K562 (cell line): ENCODE results near the gene CPN2. TPM values are rescaled to one million over a fixed set of nuclear protein-coding genes. Genes with fewer than 3 reads are reported as not detected.

Experiments
- CREM ChIP-seq: IDR thresholded peaks from 2 replicates; pipeline ENCODE4 v1.6.1; 2014; ENCODE audit warnings: antibody characterized with exemption, low read depth
- CUX1 ChIP-seq: fragments of 200-800 bp; sonication (Bioruptor generic); IDR thresholded peaks from 2 replicates; pipeline ENCODE4 v1.6.1; 2016; ENCODE audit warnings: missing genetic modification characterization, missing compliant biosample characterization
- ETS2 ChIP-seq: IDR thresholded peaks from 2 replicates; pipeline ENCODE4 v1.6.1; 2016; ENCODE audit warnings: borderline replicate concordance, missing genetic modification characterization, mild to moderate bottlenecking, moderate library complexity, missing compliant biosample characterization; ENCODE audit not compliant: poor library complexity, severe bottlenecking
- GATAD2B ChIP-seq: fragments of 450-650 bp; IDR thresholded peaks from 2 replicates; pipeline ENCODE4 v1.6.1; 2017; ENCODE audit warnings: mild to moderate bottlenecking, borderline replicate concordance
- GMEB1 ChIP-seq: fragments of 250-450 bp; sonication (Bioruptor Pico); IDR thresholded peaks from 2 replicates; pipeline ENCODE4 v1.4.0; 2020; ENCODE audit warnings: mild to moderate bottlenecking
- HCFC1 ChIP-seq: IDR thresholded peaks from 2 replicates; pipeline ENCODE4 v1.6.1; 2012; ENCODE audit warnings: low read depth, low read length, improper control_type of control experiment
- KLF10 ChIP-seq: fragments of 250-450 bp; sonication (Bioruptor Pico); IDR thresholded peaks from 2 replicates; pipeline ENCODE4 v1.6.1; 2021; ENCODE audit warnings: matching md5 sums
- MCM3 ChIP-seq: fragments of 450-650 bp; IDR thresholded peaks from 2 replicates; pipeline ENCODE4 v1.6.1; 2016
- NFATC3 ChIP-seq: fragments of 450-650 bp; IDR thresholded peaks from 2 replicates; pipeline ENCODE4 v1.6.1; 2017; ENCODE audit warnings: mild to moderate bottlenecking
- NR4A1 ChIP-seq, 2 experiments: fragments of 250-450 bp in 1 of 2; fragments of 450-650 bp in 1 of 2; sonication (Bioruptor Pico) in 1 of 2; IDR thresholded peaks; 2 replicates each; pipeline versions ENCODE4 v1.4.0 to v1.6.1; 2016 to 2020; ENCODE audit warnings: mild to moderate bottlenecking in 2 of 2, missing compliant biosample characterization in 1 of 2, missing genetic modification characterization in 1 of 2, moderate library complexity in 1 of 2
- POLR3G ChIP-seq: IDR thresholded peaks from 2 replicates; pipeline ENCODE4 v1.6.1; 2011; ENCODE audit not compliant: insufficient read length, insufficient replicate concordance; ENCODE audit errors: extremely low read depth
- RAD21 ChIP-seq, 2 experiments: fragments of 250-450 bp in 1 of 2; fragments of 450-650 bp in 1 of 2; sonication (Bioruptor Pico) in 1 of 2; formaldehyde crosslinking in 1 of 2; IDR thresholded peaks in 1 of 2; conservative IDR thresholded peaks in 1 of 2; 2 replicates each; pipeline versions ENCODE4 v1.4.0 to v1.8.0; 2020 to 2022; ENCODE audit warnings: mild to moderate bottlenecking in 2 of 2, moderate library complexity in 1 of 2
- RCOR1 ChIP-seq, 2 experiments: IDR thresholded peaks; 2 replicates each; pipeline ENCODE4 v1.6.1; 2012; ENCODE audit warnings: low read depth in 2 of 2, low read length in 2 of 2, borderline replicate concordance in 1 of 2, improper control_type of control experiment in 1 of 2
- SMAD3 ChIP-seq: fragments of 450-650 bp; formaldehyde crosslinking; conservative IDR thresholded peaks from 2 replicates; pipeline ENCODE4 v1.4.0; 2020; ENCODE audit warnings: mild to moderate bottlenecking
- SUPT5H ChIP-seq: fragments of 450-650 bp; IDR thresholded peaks from 2 replicates; pipeline ENCODE4 v1.6.1; 2016
- TARDBP ChIP-seq: fragments of 450-650 bp; IDR thresholded peaks from 2 replicates; pipeline ENCODE4 v1.6.1; 2016
- U2AF1 ChIP-seq: fragments of 200-400 bp; formaldehyde crosslinking; optimal IDR thresholded peaks from 2 replicates; pipeline ENCODE3; 2017; ENCODE audit warnings: mild to moderate bottlenecking, low read depth, low read length, moderate library complexity
- YBX1 ChIP-seq: fragments of 450-650 bp; IDR thresholded peaks from 2 replicates; pipeline ENCODE4 v1.7.1; 2016; ENCODE audit warnings: mild to moderate bottlenecking
- ZNF143 ChIP-seq: sonication (generic); formaldehyde crosslinking; IDR thresholded peaks from 2 replicates; pipeline ENCODE4 v1.9.0; 2022; ENCODE audit warnings: mild to moderate bottlenecking, missing genetic modification reagents
- ZNF174 ChIP-seq: fragments of 250-450 bp; sonication (Bioruptor Pico); IDR thresholded peaks from 2 replicates; pipeline ENCODE4 v1.4.0; 2020; ENCODE audit warnings: mild to moderate bottlenecking
- ZNF224 ChIP-seq: sonication (generic); formaldehyde crosslinking; IDR thresholded peaks from 2 replicates; pipeline ENCODE4 v1.8.0; 2022; ENCODE audit warnings: mild to moderate bottlenecking, missing genetic modification reagents
- ZNF282 ChIP-seq: sonication (generic); formaldehyde crosslinking; IDR thresholded peaks from 2 replicates; pipeline ENCODE4 v1.8.1; 2023; ENCODE audit warnings: missing genetic modification reagents
- ZNF511 ChIP-seq: sonication (generic); formaldehyde crosslinking; IDR thresholded peaks from 2 replicates; pipeline ENCODE4 v1.8.0; 2022; ENCODE audit warnings: mild to moderate bottlenecking, missing genetic modification reagents
- polyA plus RNA-seq, 8 experiments: library from polyadenylated mRNA; depleted of rRNA in 4 of 8; stranded (reverse) in 5 of 8; unstranded in 3 of 8; fragments of >200 nt; fragmentation: Nextera tagmentation in 2 of 8; fragmentation: Illumina TruSeq in 1 of 8; extraction: Ambion mirVana in 2 of 8; extraction: Trizol in 1 of 8; gene quantifications; 2 replicates each; pipeline versions ENCODE4 v1.2.1 to v1.2.3, GENCODE V29; 2011 to 2014; ENCODE audit warnings: inconsistent platforms in 1 of 8, missing spikeins in 1 of 8
- total RNA-seq, 7 experiments: library from RNA; depleted of rRNA in 6 of 7; stranded (reverse); fragments of >200 nt in 6 of 7; fragmentation: Illumina TruSeq in 2 of 7; extraction: Trizol in 2 of 7; gene quantifications; 2 replicates each; pipeline versions ENCODE4 v1.2.1 to v1.2.3, GENCODE V29; 2011 to 2021; ENCODE audit warnings: low replicate concordance in 1 of 7

The CPN2 gene
- total and polyA plus RNA-seq, 9 of the 15 experiments (the other 6 are each of a cell fraction or from before 2014, with no cell fraction given): not detected

DNA sequence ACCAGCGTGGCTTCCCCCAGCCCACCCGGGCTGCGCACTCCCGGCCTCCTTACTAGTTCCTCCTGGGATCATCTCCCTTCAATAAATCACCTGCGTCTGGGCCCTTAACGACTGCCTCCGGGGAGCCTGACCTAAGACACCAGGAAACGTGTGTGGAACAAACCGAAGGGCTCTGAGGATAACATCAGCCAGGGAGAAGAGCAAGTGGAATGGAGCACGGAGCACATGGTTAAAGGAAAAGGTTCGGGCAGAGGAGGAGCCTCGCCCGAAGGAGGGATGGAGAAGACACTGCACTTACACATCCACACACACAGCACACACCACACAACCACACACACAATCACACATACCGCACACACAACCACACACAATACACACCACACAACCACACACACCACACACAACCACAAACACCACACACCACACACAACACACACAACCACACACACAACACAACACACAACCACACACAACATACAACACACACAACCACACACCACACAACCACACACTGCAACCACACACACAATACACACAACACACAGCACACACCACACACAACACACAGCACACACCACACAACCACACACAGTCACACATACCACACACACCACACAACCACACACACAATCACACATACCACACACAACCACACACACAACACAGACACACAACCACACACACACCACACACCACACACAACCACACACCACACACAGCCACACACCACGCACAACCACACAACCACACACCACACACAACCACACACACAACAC is 24.7 kb downstream of the CPN2 start (continued):
- TF ChIP-seq GMEB1 (CRISPR knock-in tag) (no peak), KLF10 (CRISPR knock-in tag) (no peak), MCM3 (peak; percentile 65; the same call in 1 of the 2 replicates), POLR3G (no peak), YBX1 (peak; percentile 82), ZNF143 (CRISPR knock-in tag) (no peak), ZNF282 (CRISPR knock-in tag) (no peak), CUX1 (CRISPR knock-in tag) (no peak), U2AF1 (no peak), RCOR1 (IDR thresholded peaks at IDR 0.05; ENCODE audit: borderline replicate concordance in 1 of 2, low read depth in 2 of 2, low read length in 2 of 2) (no peak), CREM (no peak), SMAD3 (CRISPR knock-in tag) (no peak), ZNF224 (CRISPR knock-in tag) (no peak), HCFC1 (no peak), ZNF511 (CRISPR knock-in tag) (no peak), GATAD2B (no peak), ZNF174 (no peak), RAD21 (CRISPR knock-in tag; conservative IDR thresholded peaks at IDR 0.05 in 1 of 2, IDR thresholded peaks at IDR 0.05 in 1 of 2) (no peak), NFATC3 (no peak), TARDBP (no peak), SUPT5H (peak; percentile 40; the same call in 1 of the 2 replicates), NR4A1 (CRISPR knock-in tag; IDR thresholded peaks at IDR 0.05) (no peak), NR4A1 (tag; IDR thresholded peaks at IDR 0.05) (no peak), ETS2 (tag) (no peak)
